HepG2 (cell line): ENCODE data around the gene AURKA. TPM values are rescaled to one million over a fixed set of nuclear protein-coding genes. Genes with fewer than 3 reads are reported as not detected.
A peak's percentile ranks its signal among the peaks of the same experiment; 100 is the strongest.

Experiments used
- HNF4A ChIP-seq: sonication (generic); formaldehyde crosslinking; IDR thresholded peaks from 2 replicates; pipeline ENCODE4 v1.4.0; 2020; ENCODE audit warnings: missing genetic modification reagents
- HOXA3 ChIP-seq: sonication (generic); formaldehyde crosslinking; IDR thresholded peaks from 2 replicates; pipeline ENCODE4 v1.5.0; 2020; ENCODE audit warnings: missing genetic modification reagents
- MEIS1 ChIP-seq: sonication (generic); formaldehyde crosslinking; IDR thresholded peaks from 2 replicates; pipeline ENCODE4 v1.9.0; 2021; ENCODE audit warnings: mild to moderate bottlenecking, missing genetic modification reagents, moderate library complexity, borderline replicate concordance
- POLR2A ChIP-seq, 2 experiments: IDR thresholded peaks; 2 replicates each; pipeline ENCODE4 v1.6.1; 2011; ENCODE audit warnings: low read depth in 2 of 2, low read length in 2 of 2, mild to moderate bottlenecking in 1 of 2, moderate library complexity in 1 of 2; ENCODE audit not compliant: insufficient read depth in 1 of 2
- ZBTB42 ChIP-seq: sonication (generic); formaldehyde crosslinking; IDR thresholded peaks from 2 replicates; pipeline ENCODE4 v1.5.0; 2020; ENCODE audit warnings: mild to moderate bottlenecking, missing genetic modification reagents
- ZIK1 ChIP-seq: sonication (generic); formaldehyde crosslinking; IDR thresholded peaks from 2 replicates; pipeline ENCODE4 v1.5.0; 2020; ENCODE audit warnings: mild to moderate bottlenecking, low read depth, missing genetic modification reagents, borderline replicate concordance
- ZKSCAN1 ChIP-seq: fragments of 150-350 bp; IDR thresholded peaks from 2 replicates; pipeline ENCODE4 v1.6.1; 2014; ENCODE audit warnings: low read length
- ZNF101 ChIP-seq: sonication (generic); formaldehyde crosslinking; IDR thresholded peaks from 2 replicates; pipeline ENCODE4 v1.4.0; 2020; ENCODE audit warnings: mild to moderate bottlenecking, low read depth, missing genetic modification reagents, borderline replicate concordance
- ZNF205 ChIP-seq: IDR thresholded peaks from 2 replicates; pipeline ENCODE4 v1.6.1; 2018; ENCODE audit warnings: missing biosample characterization, missing genetic modification reagents
- ZNF30 ChIP-seq: sonication (generic); formaldehyde crosslinking; IDR thresholded peaks from 2 replicates; pipeline ENCODE4 v1.5.0; 2020; ENCODE audit warnings: mild to moderate bottlenecking, missing genetic modification reagents
- ZNF614 ChIP-seq: IDR thresholded peaks from 2 replicates; pipeline ENCODE4 v1.6.1; 2018; ENCODE audit warnings: missing biosample characterization, missing genetic modification reagents, inconsistent platforms, borderline replicate concordance
- ZNF737 ChIP-seq: sonication (generic); formaldehyde crosslinking; IDR thresholded peaks from 2 replicates; pipeline ENCODE4 v1.5.0; 2020; ENCODE audit warnings: missing genetic modification reagents, mild to moderate bottlenecking, borderline replicate concordance
- ZNF883 ChIP-seq: sonication (generic); formaldehyde crosslinking; IDR thresholded peaks from 2 replicates; pipeline ENCODE4 v1.5.1; 2020; ENCODE audit warnings: mild to moderate bottlenecking, missing genetic modification reagents; ENCODE audit errors: not compliant biosample characterization
- polyA plus RNA-seq, 8 experiments: library from polyadenylated mRNA; depleted of rRNA in 3 of 8; stranded (reverse) in 7 of 8; unstranded in 1 of 8; fragments of >200 nt; fragmentation: Illumina TruSeq in 4 of 8; extraction: Trizol in 4 of 8; gene quantifications; 2 replicates each; pipeline versions ENCODE4 v1.2.1 to v1.2.3, GENCODE V29; 2011 to 2016; ENCODE audit warnings: low read depth in 4 of 8, missing spikeins in 1 of 8, mixed read lengths in 1 of 8; ENCODE audit not compliant: insufficient read depth in 1 of 8
- total RNA-seq, 5 experiments: library from RNA; depleted of rRNA; stranded (reverse); fragments of >200 nt; fragmentation: Illumina TruSeq; extraction: Trizol; gene quantifications; 2 replicates each; pipeline ENCODE4 v1.2.3, GENCODE V29; 2016; ENCODE audit warnings: low read depth in 1 of 5
- TF ChIP-seq, protein P1 (sequence below): sonication (generic); formaldehyde crosslinking; IDR thresholded peaks from 2 replicates; pipeline ENCODE4 v1.8.0; 2022; ENCODE audit warnings: mild to moderate bottlenecking, missing genetic modification reagents, moderate library complexity

Gene AURKA
- total and polyA plus RNA-seq, 2 of the 13 experiments (the other 11 are each of a cell fraction or from before 2014, with no cell fraction given) = 96.4 to 224 TPM

DNA sequence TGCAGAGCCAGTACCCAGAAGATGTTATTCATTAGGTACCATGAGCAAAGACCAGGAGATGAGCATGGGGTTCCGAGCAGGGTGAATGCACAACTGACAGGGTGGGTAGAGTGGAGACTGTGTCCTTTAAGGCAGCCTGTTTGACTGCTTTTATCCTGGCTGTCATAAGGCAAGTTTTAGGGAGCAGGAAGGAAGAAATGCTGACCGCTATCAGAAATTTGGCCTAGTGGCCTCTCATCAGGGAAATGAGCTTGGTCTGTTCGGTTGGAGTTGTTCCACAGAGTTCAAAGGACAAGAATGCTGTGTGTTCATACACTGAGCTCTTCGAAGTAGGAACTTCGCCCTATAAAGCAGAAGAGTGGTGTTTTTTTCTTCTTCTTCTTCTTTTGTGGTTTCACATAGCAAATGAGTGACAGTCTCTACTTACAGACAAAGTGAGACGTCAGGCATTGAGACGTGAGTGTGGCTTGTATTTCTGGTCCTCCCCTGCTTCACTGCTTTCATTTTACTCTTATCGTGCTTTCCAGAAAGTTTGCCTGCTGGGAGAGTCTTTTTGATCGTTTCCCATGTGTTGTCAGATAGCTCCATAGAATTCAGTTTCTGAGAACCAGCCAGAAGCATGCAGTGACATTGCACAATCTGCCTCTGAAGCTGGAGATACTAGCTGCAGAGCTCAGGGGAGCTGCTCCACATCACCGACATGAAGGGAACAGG lies 19.9 kb upstream of the AURKA start, which contains the start of gene CASS4 (continued):
- TF ChIP-seq HOXA3 (CRISPR knock-in tag) = 0 out of 2 replicates have a peak, but pooled peaks have one; percentile 8
- 0 out of 2 replicates have a peak, but pooled peaks have one; percentile 15 for TF ChIP-seq ZNF205 (CRISPR knock-in tag)
- TF ChIP-seq ZNF101 (CRISPR knock-in tag) = no peak
- no peak for TF ChIP-seq ZNF30 (CRISPR knock-in tag)
- TF ChIP-seq ZIK1 (CRISPR knock-in tag) = 0 out of 2 replicates have a peak, but pooled peaks have one; percentile 27
- peak; percentile 80; the same call in 1 of the 2 replicates for TF ChIP-seq MEIS1
- peak; percentile 83 for TF ChIP-seq HNF4A (CRISPR knock-in tag)
- TF ChIP-seq ZNF737 = 0 out of 2 replicates have a peak, but pooled peaks have one; percentile 30
- no peak for TF ChIP-seq ZBTB42
- TF ChIP-seq, protein P1, sequence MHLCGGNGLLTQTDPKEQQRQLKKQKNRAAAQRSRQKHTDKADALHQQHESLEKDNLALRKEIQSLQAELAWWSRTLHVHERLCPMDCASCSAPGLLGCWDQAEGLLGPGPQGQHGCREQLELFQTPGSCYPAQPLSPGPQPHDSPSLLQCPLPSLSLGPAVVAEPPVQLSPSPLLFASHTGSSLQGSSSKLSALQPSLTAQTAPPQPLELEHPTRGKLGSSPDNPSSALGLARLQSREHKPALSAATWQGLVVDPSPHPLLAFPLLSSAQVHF (CRISPR knock-in tag) = no peak
- peak; percentile 73; the same call in 1 of the 2 replicates for TF ChIP-seq ZNF614
- TF ChIP-seq ZKSCAN1 = no peak
- peak in 1 of 2 experiments; percentile 16; a peak in 1 of 4 replicates for TF ChIP-seq POLR2A (IDR thresholded peaks at IDR 0.05; ENCODE audit: insufficient read depth in 1 of 2, low read depth in 2 of 2, low read length in 2 of 2)
- TF ChIP-seq ZNF883 (CRISPR knock-in tag) = peak; percentile 80
- TF ChIP-seq, all 625 proteins: peak for 93
